Fibroblast of lung (primary cell): Measurements from ENCODE around the gene DEPP1. TPM values are rescaled to one million over a fixed set of nuclear protein-coding genes. Genes with fewer than 3 reads are reported as not detected.

Experiments
- DNase-seq, 2 donors: peaks; one replicate each; pipeline versions ENCODE4 v3.0.0 to v3.0.0-alpha.2; 2010; ENCODE audit warnings: low read depth in 2 of 2
- H2AFZ ChIP-seq: 2 replicates; pipeline ENCODE4 v1.5.1; 2012; ENCODE audit warnings: low read length, control low read depth, inconsistent platforms
- H3K27ac ChIP-seq: 2 replicates; pipeline ENCODE4 v1.5.1; 2011; ENCODE audit warnings: low read length, control low read depth; ENCODE audit not compliant: insufficient read depth
- H3K27me3 ChIP-seq: 2 replicates; pipeline ENCODE4 v1.5.1; 2011; ENCODE audit warnings: mild to moderate bottlenecking, low read length; ENCODE audit not compliant: control insufficient read depth, insufficient read depth
- H3K36me3 ChIP-seq: 2 replicates; pipeline ENCODE4 v1.5.1; 2011; ENCODE audit warnings: low read length; ENCODE audit not compliant: control insufficient read depth, insufficient read depth
- H3K4me1 ChIP-seq: 2 replicates; pipeline ENCODE4 v1.5.1; 2011; ENCODE audit warnings: low read length; ENCODE audit not compliant: control insufficient read depth, insufficient read depth; ENCODE audit errors: extremely low read depth
- H3K4me2 ChIP-seq: 2 replicates; pipeline ENCODE4 v1.5.1; 2011; ENCODE audit warnings: low read length, control low read depth; ENCODE audit not compliant: insufficient read depth; ENCODE audit errors: extremely low read depth
- H3K4me3 ChIP-seq, 4 experiments: fragments of 200-600 bp in 1 of 4; sonication (generic) in 1 of 4; replicated peaks in 1 of 4; 2 replicates each; pipeline ENCODE4 v1.5.1; 2011 to 2016; ENCODE audit warnings: low read length in 4 of 4, low read depth in 3 of 4, mild to moderate bottlenecking in 3 of 4, control low read depth in 2 of 4, inconsistent platforms in 1 of 4, mixed read lengths in 1 of 4; ENCODE audit not compliant: insufficient read depth in 1 of 4; ENCODE audit errors: control extremely low read depth in 1 of 4
- H3K79me2 ChIP-seq: 2 replicates; pipeline ENCODE4 v1.5.1; 2012; ENCODE audit warnings: mild to moderate bottlenecking, low read length, inconsistent platforms; ENCODE audit not compliant: control insufficient read depth, insufficient read depth
- H3K9ac ChIP-seq: 2 replicates; pipeline ENCODE4 v1.5.1; 2011; ENCODE audit warnings: mild to moderate bottlenecking, low read length, control low read depth; ENCODE audit not compliant: insufficient read depth
- H3K9me3 ChIP-seq: 2 replicates; pipeline ENCODE4 v1.5.1; 2012; ENCODE audit warnings: low read depth, low read length; ENCODE audit not compliant: control insufficient read depth, insufficient read depth
- H4K20me1 ChIP-seq: 2 replicates; pipeline ENCODE4 v1.5.1; 2011; ENCODE audit warnings: low read length; ENCODE audit not compliant: control insufficient read depth, insufficient read depth; ENCODE audit errors: extremely low read depth
- CTCF ChIP-seq, 2 donors: IDR thresholded peaks in 1 of 2; conservative IDR thresholded peaks in 1 of 2; 1 replicate in 1 of 2; 2 replicates in 1 of 2; pipeline ENCODE4 v1.5.1; 2011 to 2012; ENCODE audit warnings: low read length in 2 of 2, control low read depth in 1 of 2, inconsistent platforms in 1 of 2, low read depth in 1 of 2, mild to moderate bottlenecking in 1 of 2
- EZH2 ChIP-seq: IDR thresholded peaks from 2 replicates; pipeline ENCODE4 v1.5.1; 2012; ENCODE audit warnings: low read length, control low read depth, mild to moderate bottlenecking; ENCODE audit errors: missing control alignments
- polyA plus RNA-seq, 2 donors: library from polyadenylated mRNA; depleted of rRNA in 1 of 2; stranded (reverse) in 1 of 2; unstranded in 1 of 2; fragments of >200 nt; gene quantifications; 2 replicates each; pipeline ENCODE4 v1.2.1, GENCODE V29; 2011 to 2012; ENCODE audit warnings: missing spikeins in 1 of 2
- total RNA-seq: library from RNA; depleted of rRNA; stranded (reverse); fragments of >200 nt; gene quantifications from 2 replicates; pipeline ENCODE4 v1.2.1, GENCODE V29; 2014

Gene DEPP1
- total and polyA plus RNA-seq, 2 donors (not counting 1 experiment from before 2014, with no cell fraction given): 30.3 to 120 TPM

- no peak overlapping the region for H3K4me2 ChIP-seq
- H3K4me1 ChIP-seq: peaks cover 24% of the 10 kb centered on the region
- no peaks in the 10 kb centered on the region for H3K27me3 ChIP-seq
- H3K79me2 ChIP-seq: no peaks in the 10 kb centered on the region
- H3K27ac ChIP-seq: no peak overlapping the region
- H3K9ac ChIP-seq: no peak overlapping the region
- TF ChIP-seq CTCF (conservative IDR thresholded peaks at IDR 0.05 in 1 of 2, IDR thresholded peaks at IDR 0.05 in 1 of 2; ENCODE audit: low read depth in 1 of 2, low read length in 2 of 2): no peak
- no peak for TF ChIP-seq EZH2
- no peak for DNase-seq
- no peak overlapping the region for H2AFZ ChIP-seq
- H3K36me3 ChIP-seq: no peaks in the 10 kb centered on the region
- H3K9me3 ChIP-seq: no peaks in the 10 kb centered on the region
- no peak overlapping the region for H3K4me3 ChIP-seq
- no peaks in the 10 kb centered on the region for H4K20me1 ChIP-seq
Observed at GRCh38 chr10:44994752-44995530, 16.3 kb upstream of the DEPP1 start.

- H3K9me3 ChIP-seq: no peaks in the 10 kb centered on the region
- H3K36me3 ChIP-seq: no peaks in the 10 kb centered on the region
- H4K20me1 ChIP-seq: no peaks in the 10 kb centered on the region
- no peak overlapping the region for H2AFZ ChIP-seq
- H3K27ac ChIP-seq: peak overlapping the region; percentile 3
- no peaks in the 10 kb centered on the region for H3K79me2 ChIP-seq
- H3K4me2 ChIP-seq: no peak overlapping the region
- H3K4me1 ChIP-seq: peaks cover 24% of the 10 kb centered on the region
- H3K4me3 ChIP-seq: no peak overlapping the region
- H3K27me3 ChIP-seq: no peaks in the 10 kb centered on the region
- H3K9ac ChIP-seq: no peak overlapping the region
- peak; percentile 61 to 66 for DNase-seq
- TF ChIP-seq EZH2: no peak
- no peak for TF ChIP-seq CTCF (conservative IDR thresholded peaks at IDR 0.05 in 1 of 2, IDR thresholded peaks at IDR 0.05 in 1 of 2; ENCODE audit: low read depth in 1 of 2, low read length in 2 of 2)
Observed at GRCh38 chr10:44993922-44994751, 15.5 kb upstream of the DEPP1 start.

DNA sequence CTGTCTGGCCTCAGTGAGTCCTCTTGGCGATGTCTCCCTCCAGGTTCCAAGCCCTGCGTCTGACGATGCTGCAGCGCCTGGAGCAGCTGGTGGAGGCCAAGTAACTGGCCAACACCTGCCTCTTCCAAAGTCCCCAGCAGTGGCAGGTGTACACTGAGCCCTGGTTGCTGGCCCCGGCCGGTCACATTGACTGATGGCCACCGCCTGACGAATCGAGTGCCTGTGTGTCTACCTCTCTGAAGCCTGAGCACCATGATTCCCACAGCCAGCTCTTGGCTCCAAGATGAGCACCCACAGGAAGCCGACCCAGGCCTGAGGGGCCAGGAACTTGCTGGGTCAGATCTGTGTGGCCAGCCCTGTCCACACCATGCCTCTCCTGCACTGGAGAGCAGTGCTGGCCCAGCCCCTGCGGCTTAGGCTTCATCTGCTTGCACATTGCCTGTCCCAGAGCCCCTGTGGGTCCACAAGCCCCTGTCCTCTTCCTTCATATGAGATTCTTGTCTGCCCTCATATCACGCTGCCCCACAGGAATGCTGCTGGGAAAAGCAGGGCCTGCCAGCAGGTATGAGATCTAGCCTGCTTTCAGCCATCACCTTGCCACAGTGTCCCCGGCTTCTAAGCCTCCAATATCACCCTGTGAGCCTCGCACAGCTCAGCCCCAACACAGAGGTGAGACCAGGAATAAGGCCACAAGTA lies 14.8 kb upstream of the DEPP1 start:
- no peak overlapping the region for H3K4me3 ChIP-seq
- H3K9me3 ChIP-seq: no peaks in the 10 kb centered on the region
- H3K9ac ChIP-seq: no peak overlapping the region
- no peaks in the 10 kb centered on the region for H3K27me3 ChIP-seq
- no peaks in the 10 kb centered on the region for H3K36me3 ChIP-seq
- no peak overlapping the region for H2AFZ ChIP-seq
- DNase-seq: no peak
- TF ChIP-seq EZH2 (no peak), CTCF (conservative IDR thresholded peaks at IDR 0.05 in 1 of 2, IDR thresholded peaks at IDR 0.05 in 1 of 2; ENCODE audit: low read depth in 1 of 2, low read length in 2 of 2) (no peak)
- H3K4me1 ChIP-seq: peaks cover 24% of the 10 kb centered on the region
- peak overlapping the region; percentile 3 for H3K27ac ChIP-seq
- H3K4me2 ChIP-seq: no peak overlapping the region
- no peaks in the 10 kb centered on the region for H3K79me2 ChIP-seq
- no peaks in the 10 kb centered on the region for H4K20me1 ChIP-seq
